OCI-LY7 (cell line): ENCODE results near the gene ERCC6L2. TPM values are rescaled to one million over a fixed set of nuclear protein-coding genes. Genes with fewer than 3 reads are reported as not detected.

Source experiments
- BruUV-seq: library from RNA; stranded (reverse); fragments of 400-500 nt; replicated peaks from 2 replicates; lab custom pipeline; 2021; lab: Mats Ljungman, UMichigan
- CTCF ChIA-PET: fragments of 300-600 bp; sonication (Branson Sonifier 250); formaldehyde crosslinking; loops from one replicate; lab custom pipeline; 2022; ENCODE audit warnings: antibody characterized with exemption; ENCODE audit not compliant: unreplicated experiment; lab: Charles Lee
- POLR2A ChIA-PET: fragments of 300-600 bp; sonication (Branson Sonifier 250); formaldehyde crosslinking; loops from one replicate; lab custom pipeline; 2022; ENCODE audit warnings: antibody characterized with exemption; lab: Charles Lee
- DNase-seq: peaks from one replicate; pipeline ENCODE4 v3.0.0-alpha.2; 2015; ENCODE audit warnings: low spot score
- H2AFZ ChIP-seq: fragments of 200-600 bp; sonication (generic), shearing (Covaris generic); 2 replicates; pipeline ENCODE4 v1.6.1; 2014; ENCODE audit warnings: mild to moderate bottlenecking, antibody characterized with exemption, low read length, moderate library complexity
- H3K27ac ChIP-seq: fragments of 200-600 bp; sonication (generic); 2 replicates; pipeline ENCODE4 v1.5.1; 2014; ENCODE audit warnings: mixed run types, low read depth, mild to moderate bottlenecking, moderate library complexity, low read length, inconsistent platforms; ENCODE audit not compliant: poor library complexity, severe bottlenecking
- H3K36me3 ChIP-seq: fragments of 200-600 bp; sonication (generic); 2 replicates; pipeline ENCODE4 v1.6.1; 2014; ENCODE audit warnings: mild to moderate bottlenecking, antibody characterized with exemption, low read length, moderate library complexity, mixed read lengths; ENCODE audit not compliant: insufficient read depth
- H3K4me1 ChIP-seq: fragments of 200-600 bp; sonication (generic); 2 replicates; pipeline ENCODE4 v1.5.1; 2014; ENCODE audit warnings: mild to moderate bottlenecking, low read length; ENCODE audit not compliant: insufficient read depth, poor library complexity, severe bottlenecking
- H3K4me2 ChIP-seq: fragments of 200-600 bp; sonication (generic); 2 replicates; pipeline ENCODE4 v1.6.1; 2014; ENCODE audit warnings: mild to moderate bottlenecking, low read length
- H3K4me3 ChIP-seq: fragments of 200-600 bp; sonication (generic); 2 replicates; pipeline ENCODE4 v1.5.1; 2014; ENCODE audit warnings: mild to moderate bottlenecking, low read depth, low read length; ENCODE audit not compliant: poor library complexity, severe bottlenecking
- H3K79me2 ChIP-seq: fragments of 200-600 bp; sonication (generic); 2 replicates; pipeline ENCODE4 v1.6.1; 2016; ENCODE audit warnings: low read depth, mild to moderate bottlenecking, low read length, moderate library complexity, mixed read lengths; ENCODE audit not compliant: insufficient read depth
- H3K9me2 ChIP-seq: fragments of 200-600 bp; sonication (generic); 2 replicates; pipeline ENCODE4 v1.6.1; 2016; ENCODE audit warnings: mild to moderate bottlenecking, low read length, mixed read lengths; ENCODE audit not compliant: insufficient read depth
- H3K9me3 ChIP-seq: fragments of 200-600 bp; sonication (generic); 2 replicates; pipeline ENCODE4 v1.6.1; 2014; ENCODE audit warnings: mild to moderate bottlenecking, mixed run types, low read length, mixed read lengths
- H4K20me1 ChIP-seq: fragments of 200-600 bp; sonication (generic); 2 replicates; pipeline ENCODE4 v1.6.1; 2014; ENCODE audit warnings: mild to moderate bottlenecking, antibody characterized with exemption, low read length, moderate library complexity, mixed read lengths; ENCODE audit not compliant: insufficient read depth
- CTCF ChIP-seq: fragments of 200-600 bp; sonication (generic); conservative IDR thresholded peaks from 2 replicates; pipeline ENCODE4 v1.5.1; 2014; ENCODE audit warnings: mild to moderate bottlenecking, antibody characterized with exemption, low read length, moderate library complexity, mixed read lengths
- EZH2phosphoT487 ChIP-seq: fragments of 200-600 bp; sonication (generic); IDR thresholded peaks from 2 replicates; pipeline ENCODE4 v1.6.1; 2018; ENCODE audit warnings: low read depth, borderline replicate concordance, mild to moderate bottlenecking, mixed run types, antibody characterized with exemption, low read length, moderate library complexity, mixed read lengths
- intact Hi-C: fragments of 100-400 bp; cut with micrococcal nuclease; formaldehyde crosslinking; loops from one replicate; pipeline ENCODE4 v1.10.0; 2022; ENCODE audit not compliant: unreplicated experiment
- total RNA-seq, 2 experiments: library from RNA; depleted of rRNA in 1 of 2; stranded (reverse); fragments of >200 nt in 1 of 2; shearing (Covaris generic) in 1 of 2; gene quantifications; 2 replicates each; pipeline ENCODE4 v1.2.3, GENCODE V29; 2014 to 2022

ERCC6L2 gene
- total RNA-seq, 2 experiments from 2014 or later: 34.9 to 38.7 TPM

- H3K79me2 ChIP-seq: no peaks in the 10 kb centered on the region
- POLR2A ChIA-PET: no interaction called here
- no peak overlapping the region for H3K4me3 ChIP-seq
- intact Hi-C loops: no loop called here
- DNase-seq: no peak
- H4K20me1 ChIP-seq: no peaks in the 10 kb centered on the region
- no TSS peak for BruUV-seq
- no peak for TF ChIP-seq EZH2phosphoT487
- no peak for TF ChIP-seq CTCF
- no peaks in the 10 kb centered on the region for H3K9me2 ChIP-seq
- H3K36me3 ChIP-seq: peaks cover 28% of the 10 kb centered on the region
- H3K27ac ChIP-seq: no peak overlapping the region
- CTCF ChIA-PET: no interaction called here
- H3K4me1 ChIP-seq: no peaks in the 10 kb centered on the region
- no peak overlapping the region for H2AFZ ChIP-seq
- H3K4me2 ChIP-seq: no peak overlapping the region
- H3K9me3 ChIP-seq: 0 out of 2 replicates have a peak, but pooled peaks cover 3% of the 10 kb centered on the region
Measured at GRCh38 chr9:96006961-96007360, 131.5 kb downstream of the ERCC6L2 start.

- intact Hi-C loops: no loop called here
- H3K4me2 ChIP-seq: no peak overlapping the region
- BruUV-seq: no TSS peak
- no peak overlapping the region for H3K27ac ChIP-seq
- no peak overlapping the region for H2AFZ ChIP-seq
- TF ChIP-seq EZH2phosphoT487 (no peak), CTCF (no peak)
- no peaks in the 10 kb centered on the region for H3K4me1 ChIP-seq
- no peaks in the 10 kb centered on the region for H4K20me1 ChIP-seq
- H3K36me3 ChIP-seq: peaks cover 29% of the 10 kb centered on the region
- ChIA-PET CTCF (no interaction called here), POLR2A (interaction anchor here (0.6 to 0.7 kb wide), 2 partner anchors 641 to 1176 kb away, joined by 3 to 7 read pairs; no protein-coding TSS in a partner anchor)
- no peaks in the 10 kb centered on the region for H3K79me2 ChIP-seq
- DNase-seq: no peak
- no peaks in the 10 kb centered on the region for H3K9me3 ChIP-seq
- no peaks in the 10 kb centered on the region for H3K9me2 ChIP-seq
- no peak overlapping the region for H3K4me3 ChIP-seq
Measured at GRCh38 chr9:96008502-96009222, 133.2 kb downstream of the ERCC6L2 start.

- Histone ChIP-seq H3K36me3 (peaks cover 32% of the 10 kb centered on the region), H3K4me1 (no peaks in the 10 kb centered on the region), H3K4me2 (no peak overlapping the region), H3K27ac (no peak overlapping the region), H2AFZ (no peak overlapping the region), H3K79me2 (no peaks in the 10 kb centered on the region), H4K20me1 (no peaks in the 10 kb centered on the region), H3K4me3 (no peak overlapping the region), H3K9me2 (no peaks in the 10 kb centered on the region), H3K9me3 (no peaks in the 10 kb centered on the region)
- TF ChIP-seq CTCF (no peak), EZH2phosphoT487 (no peak)
- intact Hi-C loops: no loop called here
- DNase-seq: no peak
- POLR2A ChIA-PET: no interaction called here
- BruUV-seq: no TSS peak
- CTCF ChIA-PET: no interaction called here
Measured at GRCh38 chr9:96009223-96009602, 133.7 kb downstream of the ERCC6L2 start.
